ENCODE measurements around the gene HIPK2.

Gene HIPK2

GRCh38 chr7:139738772-139739171, 39.0 kb downstream of the HIPK2 start:
- ATAC-seq, result no peak
- TF ChIP-seq TSHZ2 (CRISPR knock-in tag; IDR thresholded peaks at IDR 0.05) (no peak), ZNF565 (CRISPR knock-in tag; conservative IDR thresholded peaks at IDR 0.05; ENCODE audit: low read depth) (no peak), TCF4 (CRISPR knock-in tag; IDR thresholded peaks at IDR 0.05; ENCODE audit: borderline replicate concordance) (no peak), ZFP3 (CRISPR knock-in tag; IDR thresholded peaks at IDR 0.05) (no peak), SNAI2 (CRISPR knock-in tag; IDR thresholded peaks at IDR 0.05) (no peak), GLIS3 (CRISPR knock-in tag; IDR thresholded peaks at IDR 0.05) (no peak), CREB5 (CRISPR knock-in tag; IDR thresholded peaks at IDR 0.05; ENCODE audit: low read depth) (no peak), OSR1 (CRISPR knock-in tag; IDR thresholded peaks at IDR 0.05) (no peak), ZNF8 (CRISPR knock-in tag; IDR thresholded peaks at IDR 0.05) (no peak), BACH2 (CRISPR knock-in tag; IDR thresholded peaks at IDR 0.05; ENCODE audit: borderline replicate concordance) (no peak), PATZ1 (CRISPR knock-in tag; IDR thresholded peaks at IDR 0.05; ENCODE audit: borderline replicate concordance) (no peak), ESRRG (CRISPR knock-in tag; IDR thresholded peaks at IDR 0.05) (no peak), CSRNP3 (CRISPR knock-in tag; IDR thresholded peaks at IDR 0.05) (no peak), ISL1 (CRISPR knock-in tag; IDR thresholded peaks at IDR 0.05) (no peak), CSDC2 (CRISPR knock-in tag; IDR thresholded peaks at IDR 0.05) (no peak)

- TF ChIP-seq BACH2 (CRISPR knock-in tag; IDR thresholded peaks at IDR 0.05; ENCODE audit: borderline replicate concordance) (no peak), PPARA (CRISPR knock-in tag; IDR thresholded peaks at IDR 0.05; ENCODE audit: borderline replicate concordance) (no peak), ZNF70 (CRISPR knock-in tag; IDR thresholded peaks at IDR 0.05) (no peak), CREB5 (CRISPR knock-in tag; IDR thresholded peaks at IDR 0.05; ENCODE audit: low read depth) (no peak), ZFP30 (CRISPR knock-in tag; IDR thresholded peaks at IDR 0.05) (no peak), OSR1 (CRISPR knock-in tag; IDR thresholded peaks at IDR 0.05) (no peak), ZNF8 (CRISPR knock-in tag; IDR thresholded peaks at IDR 0.05) (no peak), PATZ1 (CRISPR knock-in tag; IDR thresholded peaks at IDR 0.05; ENCODE audit: borderline replicate concordance) (no peak), GLIS3 (CRISPR knock-in tag; IDR thresholded peaks at IDR 0.05) (no peak), ISL1 (CRISPR knock-in tag; IDR thresholded peaks at IDR 0.05) (no peak), POU6F1 (CRISPR knock-in tag; IDR thresholded peaks at IDR 0.05; ENCODE audit: borderline replicate concordance, low read depth) (no peak), RARB (CRISPR knock-in tag; IDR thresholded peaks at IDR 0.05) (no peak), ZFP3 (CRISPR knock-in tag; IDR thresholded peaks at IDR 0.05) (no peak), TCF4 (CRISPR knock-in tag; IDR thresholded peaks at IDR 0.05; ENCODE audit: borderline replicate concordance) (no peak), SNAI2 (CRISPR knock-in tag; IDR thresholded peaks at IDR 0.05) (no peak), CSDC2 (CRISPR knock-in tag; IDR thresholded peaks at IDR 0.05) (no peak), ARNTL (CRISPR knock-in tag; IDR thresholded peaks at IDR 0.05; ENCODE audit: borderline replicate concordance, low read depth) (no peak)
- no peak for ATAC-seq
These were observed 39.7 kb downstream of the HIPK2 start for GRCh38 chr7:139738101-139738489.
